Spleen (tissue), 7 donors: ENCODE data around the gene PDE4DIP.

ENCODE experiments used
- POLR2A ChIP-seq, 3 donors: fragments of 450-650 bp; IDR thresholded peaks; one replicate each; pipeline ENCODE4 v1.5.1; 2017; ENCODE audit warnings: antibody characterized with exemption in 3 of 3, mild to moderate bottlenecking in 1 of 3
- TF ChIP-seq, protein P1 (sequence below), 11 experiments: fragments of 200-600 bp in 7 of 11; fragments of 450-650 bp in 4 of 11; sonication (generic) in 4 of 11; IDR thresholded peaks in 8 of 11; conservative IDR thresholded peaks in 3 of 11; 1 replicate in 7 of 11; 2 replicates in 4 of 11; pipeline versions ENCODE4 v1.4.0 to v1.8.0; 2016 to 2021; ENCODE audit warnings: antibody characterized with exemption in 11 of 11, inconsistent platforms in 4 of 11, mild to moderate bottlenecking in 1 of 11
- donor health status: DM: no; HTN: no; CAD: no; lungs with moderate emphysema.
- donor health status: DM: no; HTN: no; CAD: no.
- donor health status: DM: no; HTN: no; CAD: no.

DNA sequence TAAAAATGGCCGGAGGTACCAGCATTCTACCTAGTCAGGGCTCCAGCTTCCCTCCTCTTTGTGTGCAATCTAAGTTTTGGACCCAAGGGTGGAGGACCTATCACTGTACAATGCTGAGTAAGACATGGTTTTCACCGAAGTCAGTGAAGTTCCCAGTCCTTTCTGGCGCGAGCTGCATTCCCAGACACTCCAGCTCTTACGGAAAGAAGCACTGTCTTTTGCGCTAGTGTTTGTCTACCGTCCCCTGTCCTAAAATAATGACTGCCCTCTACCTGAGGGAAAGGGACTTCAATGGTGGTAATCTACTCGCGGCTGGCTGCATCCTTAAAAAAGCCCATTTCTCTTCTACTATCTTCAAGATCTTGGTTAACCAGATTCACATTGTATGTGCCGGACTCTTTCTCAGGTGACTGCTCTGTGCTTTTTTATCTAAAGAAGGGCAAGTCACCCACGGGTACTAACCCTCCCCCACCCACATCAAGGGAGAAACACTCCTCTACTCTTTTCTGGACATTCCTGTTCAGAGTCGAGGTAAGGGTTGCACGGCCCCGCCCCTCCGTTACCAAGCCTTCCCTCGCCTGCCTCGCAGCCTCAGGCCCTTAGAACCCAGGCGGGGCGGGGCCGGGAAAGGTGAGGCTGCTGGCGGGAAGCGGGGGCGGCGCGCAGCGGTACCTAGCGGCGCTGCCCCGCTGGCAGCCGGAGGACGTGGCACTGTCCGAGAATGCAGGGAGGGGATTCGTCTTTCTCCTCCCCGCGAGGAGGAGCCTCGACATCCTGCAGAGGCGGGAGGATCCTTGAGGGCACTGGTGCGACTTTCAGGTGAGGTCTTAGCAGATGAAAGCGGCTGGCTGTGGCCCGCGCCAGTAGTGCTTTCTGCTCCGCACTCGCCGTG lies 107.4 kb downstream of the PDE4DIP start:
- TF ChIP-seq POLR2A (IDR thresholded peaks at IDR 0.05), result peak in 1 of 3 donors; percentile 25
- TF ChIP-seq, protein P1, sequence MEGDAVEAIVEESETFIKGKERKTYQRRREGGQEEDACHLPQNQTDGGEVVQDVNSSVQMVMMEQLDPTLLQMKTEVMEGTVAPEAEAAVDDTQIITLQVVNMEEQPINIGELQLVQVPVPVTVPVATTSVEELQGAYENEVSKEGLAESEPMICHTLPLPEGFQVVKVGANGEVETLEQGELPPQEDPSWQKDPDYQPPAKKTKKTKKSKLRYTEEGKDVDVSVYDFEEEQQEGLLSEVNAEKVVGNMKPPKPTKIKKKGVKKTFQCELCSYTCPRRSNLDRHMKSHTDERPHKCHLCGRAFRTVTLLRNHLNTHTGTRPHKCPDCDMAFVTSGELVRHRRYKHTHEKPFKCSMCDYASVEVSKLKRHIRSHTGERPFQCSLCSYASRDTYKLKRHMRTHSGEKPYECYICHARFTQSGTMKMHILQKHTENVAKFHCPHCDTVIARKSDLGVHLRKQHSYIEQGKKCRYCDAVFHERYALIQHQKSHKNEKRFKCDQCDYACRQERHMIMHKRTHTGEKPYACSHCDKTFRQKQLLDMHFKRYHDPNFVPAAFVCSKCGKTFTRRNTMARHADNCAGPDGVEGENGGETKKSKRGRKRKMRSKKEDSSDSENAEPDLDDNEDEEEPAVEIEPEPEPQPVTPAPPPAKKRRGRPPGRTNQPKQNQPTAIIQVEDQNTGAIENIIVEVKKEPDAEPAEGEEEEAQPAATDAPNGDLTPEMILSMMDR (IDR thresholded peaks at IDR 0.05 in 8 of 11, conservative IDR thresholded peaks at IDR 0.05 in 3 of 11), result peak in 5 of 11 experiments; percentile 10 to 30 (median 20)
